K562 treated with DMSO at 1 percent for 12 hours (cell line): ENCODE results near the gene ARHGAP44. TPM values are rescaled to one million over a fixed set of nuclear protein-coding genes. Genes with fewer than 3 reads are reported as not detected.

Experiments used
- total RNA-seq: library from RNA; unstranded; fragments of 300-600 nt; gene quantifications from 2 replicates; pipeline ENCODE4 v1.2.3, GENCODE V29; 2022; ENCODE audit not compliant: insufficient read depth

The ARHGAP44 gene
- total RNA-seq, result 0.41 TPM in 1 of 2 replicates, not detected in the other

GRCh38 chr17:12789481-12790248, at the start of gene ARHGAP44:
Gene ARHGAP44, plus strand, starts transcription at chr17:12789498. Its CDS starts 341 bp downstream, at chr17:12789839.

DNA sequence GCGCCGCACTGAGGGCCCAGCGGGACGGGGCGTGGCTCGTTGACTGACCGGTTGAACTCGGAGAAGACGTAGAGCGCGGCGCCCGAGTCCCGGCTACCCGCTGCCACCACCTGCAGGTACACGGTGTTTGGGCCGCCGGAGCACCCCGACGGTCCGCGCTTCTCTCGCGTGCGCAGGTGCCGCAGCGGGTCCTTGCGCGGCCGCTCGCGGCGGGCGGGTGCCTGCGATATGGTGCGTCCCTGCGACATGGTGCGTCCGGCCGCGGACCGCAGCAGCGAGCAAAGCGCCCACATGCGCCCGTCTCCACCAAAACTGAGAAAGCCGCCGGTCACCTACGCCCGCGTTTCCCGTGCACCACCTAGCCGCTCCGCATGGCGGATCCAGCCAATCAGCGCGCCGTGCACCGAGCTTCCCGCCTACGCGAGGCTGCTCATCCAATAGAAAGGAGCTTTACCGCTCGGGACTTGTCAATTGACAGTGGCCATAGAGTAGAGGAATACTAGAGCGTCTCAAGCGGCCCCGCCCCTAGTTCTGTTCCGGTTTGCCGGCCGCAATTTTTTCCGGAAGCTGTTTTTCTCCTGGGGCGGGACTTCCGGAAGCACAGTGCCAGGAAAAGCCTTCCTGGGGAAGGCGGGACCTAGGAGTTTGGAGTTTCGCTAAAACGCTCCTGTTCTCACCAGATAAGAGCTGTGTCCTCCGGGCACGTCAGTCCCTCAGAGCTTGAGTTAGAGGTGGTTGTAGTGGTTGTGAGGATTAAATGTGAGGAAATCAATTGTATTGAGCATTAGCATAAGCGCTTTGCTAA, 228.6 kb downstream of the ARHGAP44 start, which contains the start of gene ELAC2:
Gene ELAC2, minus strand, starts transcription at position 373 of the 805 bp plus-strand sequence. Its CDS starts 80 bp downstream, at position 293.

Other genes with a start within 250 kb of the ARHGAP44 start
- gene MYOCD, start 123.6 kb upstream of the ARHGAP44 start, total RNA-seq, result not detected in 2 replicates
- 22.8 and 34.6 TPM in 2 replicates for gene ELAC2, start 228.5 kb downstream of the ARHGAP44 start, total RNA-seq